ENCODE data around the gene PIGH.
"Not testable (repeated sequence)": the region's sequence is repeated elsewhere in the genome, so short reads cannot be mapped to it uniquely, and the experiment has no call there.

DNA sequence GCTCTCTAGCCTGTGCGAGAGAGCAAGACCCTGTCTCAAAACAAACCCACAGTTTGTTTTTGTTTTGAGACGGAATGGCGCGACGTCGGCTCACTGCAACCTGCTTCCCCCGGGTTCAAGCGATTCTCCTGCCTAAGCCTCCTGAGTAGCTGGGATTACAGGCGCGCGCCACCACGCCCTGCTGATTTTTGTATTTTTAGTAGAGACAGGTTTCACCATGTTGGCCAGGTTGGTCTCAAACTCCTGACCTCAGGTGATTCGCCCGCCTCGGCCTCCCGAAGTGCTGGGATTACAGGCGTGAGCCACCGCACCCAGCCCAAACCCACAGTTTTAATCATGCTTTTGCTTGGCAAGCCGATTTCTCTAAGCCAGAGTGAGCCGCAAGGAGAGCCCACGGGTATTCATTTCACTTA, 500 bp upstream of the PIGH start:
- TF ChIP-seq POLR2A (IDR thresholded peaks at IDR 0.05; ENCODE audit: low read length); RAD21 (conservative IDR thresholded peaks at IDR 0.05 in 1 of 2, IDR thresholded peaks at IDR 0.05 in 1 of 2): not testable (repeated sequence)
